ENCODE results near the gene BPNT1. TPM values are rescaled to one million over a fixed set of nuclear protein-coding genes. Genes with fewer than 3 reads are reported as not detected.

The BPNT1 gene
- total RNA-seq, 1 experiment from 2014 or later = 49.7 TPM

- H3K36me3 ChIP-seq (ENCODE audit: low read depth, low read length) = peaks cover 42% of the 10 kb centered on the region
- TF ChIP-seq EZH2 (IDR thresholded peaks at IDR 0.05; ENCODE audit: low read length, unreplicated experiment) (no peak), EZH2phosphoT487 (IDR thresholded peaks at IDR 0.05; ENCODE audit: borderline replicate concordance, low read length) (no peak), CTCF (conservative IDR thresholded peaks at IDR 0.05; ENCODE audit: low read depth, low read length) (no peak)
Measured at GRCh38 chr1:220135755-220136154, 46.2 kb upstream of the BPNT1 start.

GRCh38 chr1:220129479-220130210 is 40.1 kb upstream of the BPNT1 start:
- ChIA-PET POLR2A (ENCODE audit: unreplicated experiment) (no interaction called here), CTCF (no interaction called here)
- no TSS peak for BruUV-seq (replicated peaks)
- no peak overlapping the region for H2AFZ ChIP-seq (ENCODE audit: low read length)
- H3K79me2 ChIP-seq (ENCODE audit: low read length) = no peaks in the 10 kb centered on the region
- no peak overlapping the region for H3K9ac ChIP-seq (ENCODE audit: low read length)
- DNase-seq (no peak), ATAC-seq (no peak)
- H3K36me3 ChIP-seq (ENCODE audit: low read depth, low read length) = peaks cover 27% of the 10 kb centered on the region
- H3K27me3 ChIP-seq (ENCODE audit: low read length) = no peaks in the 10 kb centered on the region
- H3K4me1 ChIP-seq (ENCODE audit: insufficient read depth, low read length) = no peaks in the 10 kb centered on the region
- intact Hi-C loops (cut with micrococcal nuclease) = no loop called here
- no peaks in the 10 kb centered on the region for H4K20me1 ChIP-seq (ENCODE audit: low read length)
- no peak for TF ChIP-seq EZH2 (IDR thresholded peaks at IDR 0.05; ENCODE audit: low read length, unreplicated experiment)
- TF ChIP-seq EZH2phosphoT487 (IDR thresholded peaks at IDR 0.05; ENCODE audit: borderline replicate concordance, low read length) = no peak
- TF ChIP-seq CTCF (conservative IDR thresholded peaks at IDR 0.05; ENCODE audit: low read depth, low read length) = no peak
- no peaks in the 10 kb centered on the region for H3F3A ChIP-seq (ENCODE audit: low read length, unreplicated experiment)
- H3K4me3 ChIP-seq (ENCODE audit: low read length) = no peak overlapping the region
- H3K9me3 ChIP-seq (ENCODE audit: low read length) = no peaks in the 10 kb centered on the region
- no peak overlapping the region for H3K27ac ChIP-seq (ENCODE audit: low read length)
- H3K9me2 ChIP-seq (replicated peaks; ENCODE audit: low read length) = no peaks in the 10 kb centered on the region
- no peak overlapping the region for H3K4me2 ChIP-seq (ENCODE audit: low read length)

More at GRCh38 chr1:220135755-220136154, 46.2 kb upstream of the BPNT1 start:
- no peaks in the 10 kb centered on the region for H3K4me1 ChIP-seq (ENCODE audit: insufficient read depth, low read length)
- H3F3A ChIP-seq (ENCODE audit: low read length, unreplicated experiment) = no peaks in the 10 kb centered on the region
- BruUV-seq (replicated peaks) = no TSS peak
- ChIA-PET CTCF (no interaction called here), POLR2A (ENCODE audit: unreplicated experiment) (no interaction called here)
- no peak overlapping the region for H3K4me3 ChIP-seq (ENCODE audit: low read length)
- H2AFZ ChIP-seq (ENCODE audit: low read length) = no peak overlapping the region
- H3K27me3 ChIP-seq (ENCODE audit: low read length) = no peaks in the 10 kb centered on the region
- DNase-seq (no peak), ATAC-seq (no peak)
- H4K20me1 ChIP-seq (ENCODE audit: low read length) = no peaks in the 10 kb centered on the region
- H3K9me3 ChIP-seq (ENCODE audit: low read length) = no peaks in the 10 kb centered on the region
- intact Hi-C loops (cut with micrococcal nuclease) = no loop called here
- H3K9me2 ChIP-seq (replicated peaks; ENCODE audit: low read length) = no peaks in the 10 kb centered on the region
- no peak overlapping the region for H3K9ac ChIP-seq (ENCODE audit: low read length)
- no peaks in the 10 kb centered on the region for H3K79me2 ChIP-seq (ENCODE audit: low read length)
- no peak overlapping the region for H3K27ac ChIP-seq (ENCODE audit: low read length)
- H3K4me2 ChIP-seq (ENCODE audit: low read length) = no peak overlapping the region

GRCh38 chr1:220127076-220127475 is 37.5 kb upstream of the BPNT1 start:
- no TSS peak for BruUV-seq (replicated peaks)
- no peak overlapping the region for H3K9ac ChIP-seq (ENCODE audit: low read length)
- no peaks in the 10 kb centered on the region for H4K20me1 ChIP-seq (ENCODE audit: low read length)
- ATAC-seq = no peak
- no peaks in the 10 kb centered on the region for H3K9me3 ChIP-seq (ENCODE audit: low read length)
- no peaks in the 10 kb centered on the region for H3F3A ChIP-seq (ENCODE audit: low read length, unreplicated experiment)
- H3K4me1 ChIP-seq (ENCODE audit: insufficient read depth, low read length) = no peaks in the 10 kb centered on the region
- no peaks in the 10 kb centered on the region for H3K9me2 ChIP-seq (replicated peaks; ENCODE audit: low read length)
- no peak overlapping the region for H3K4me3 ChIP-seq (ENCODE audit: low read length)
- POLR2A ChIA-PET (ENCODE audit: unreplicated experiment) = no interaction called here
- no peaks in the 10 kb centered on the region for H3K79me2 ChIP-seq (ENCODE audit: low read length)
- H3K36me3 ChIP-seq (ENCODE audit: low read depth, low read length) = peaks cover 25% of the 10 kb centered on the region
- H2AFZ ChIP-seq (ENCODE audit: low read length) = no peak overlapping the region
- no peak for DNase-seq
- H3K27me3 ChIP-seq (ENCODE audit: low read length) = no peaks in the 10 kb centered on the region
- intact Hi-C loops (cut with micrococcal nuclease) = no loop called here
- no peak overlapping the region for H3K4me2 ChIP-seq (ENCODE audit: low read length)
- H3K27ac ChIP-seq (ENCODE audit: low read length) = no peak overlapping the region
- no peak for TF ChIP-seq CTCF (conservative IDR thresholded peaks at IDR 0.05; ENCODE audit: low read depth, low read length)
- TF ChIP-seq EZH2 (IDR thresholded peaks at IDR 0.05; ENCODE audit: low read length, unreplicated experiment) = no peak
- TF ChIP-seq EZH2phosphoT487 (IDR thresholded peaks at IDR 0.05; ENCODE audit: borderline replicate concordance, low read length) = no peak
- CTCF ChIA-PET = no interaction called here
